ENCODE measurements around the gene PCTP.

Gene PCTP

DNA sequence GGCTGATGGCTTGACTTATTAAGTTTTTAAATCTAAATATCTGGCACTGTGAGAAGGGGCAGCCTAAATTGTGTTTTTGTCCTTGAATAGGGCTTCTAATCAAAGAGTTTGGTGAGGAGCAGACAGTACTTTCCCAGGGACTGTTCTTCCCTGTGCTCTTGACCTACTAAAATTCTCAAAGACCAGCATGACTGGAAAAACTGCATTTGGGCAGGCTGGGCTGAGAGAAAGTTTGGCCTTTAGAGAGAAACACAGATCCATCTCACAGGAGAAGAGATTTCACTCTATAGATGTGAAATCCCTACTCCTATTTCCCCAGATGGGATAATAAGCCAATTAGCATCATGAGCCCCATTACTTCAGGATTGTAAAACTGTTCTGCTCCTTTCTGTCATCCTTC, 7.3 kb downstream of the PCTP start:
- TF ChIP-seq, protein P1, sequence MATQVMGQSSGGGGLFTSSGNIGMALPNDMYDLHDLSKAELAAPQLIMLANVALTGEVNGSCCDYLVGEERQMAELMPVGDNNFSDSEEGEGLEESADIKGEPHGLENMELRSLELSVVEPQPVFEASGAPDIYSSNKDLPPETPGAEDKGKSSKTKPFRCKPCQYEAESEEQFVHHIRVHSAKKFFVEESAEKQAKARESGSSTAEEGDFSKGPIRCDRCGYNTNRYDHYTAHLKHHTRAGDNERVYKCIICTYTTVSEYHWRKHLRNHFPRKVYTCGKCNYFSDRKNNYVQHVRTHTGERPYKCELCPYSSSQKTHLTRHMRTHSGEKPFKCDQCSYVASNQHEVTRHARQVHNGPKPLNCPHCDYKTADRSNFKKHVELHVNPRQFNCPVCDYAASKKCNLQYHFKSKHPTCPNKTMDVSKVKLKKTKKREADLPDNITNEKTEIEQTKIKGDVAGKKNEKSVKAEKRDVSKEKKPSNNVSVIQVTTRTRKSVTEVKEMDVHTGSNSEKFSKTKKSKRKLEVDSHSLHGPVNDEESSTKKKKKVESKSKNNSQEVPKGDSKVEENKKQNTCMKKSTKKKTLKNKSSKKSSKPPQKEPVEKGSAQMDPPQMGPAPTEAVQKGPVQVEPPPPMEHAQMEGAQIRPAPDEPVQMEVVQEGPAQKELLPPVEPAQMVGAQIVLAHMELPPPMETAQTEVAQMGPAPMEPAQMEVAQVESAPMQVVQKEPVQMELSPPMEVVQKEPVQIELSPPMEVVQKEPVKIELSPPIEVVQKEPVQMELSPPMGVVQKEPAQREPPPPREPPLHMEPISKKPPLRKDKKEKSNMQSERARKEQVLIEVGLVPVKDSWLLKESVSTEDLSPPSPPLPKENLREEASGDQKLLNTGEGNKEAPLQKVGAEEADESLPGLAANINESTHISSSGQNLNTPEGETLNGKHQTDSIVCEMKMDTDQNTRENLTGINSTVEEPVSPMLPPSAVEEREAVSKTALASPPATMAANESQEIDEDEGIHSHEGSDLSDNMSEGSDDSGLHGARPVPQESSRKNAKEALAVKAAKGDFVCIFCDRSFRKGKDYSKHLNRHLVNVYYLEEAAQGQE (IDR thresholded peaks at IDR 0.05; ENCODE audit: low read depth), result no peak
- TF ChIP-seq, protein P2, sequence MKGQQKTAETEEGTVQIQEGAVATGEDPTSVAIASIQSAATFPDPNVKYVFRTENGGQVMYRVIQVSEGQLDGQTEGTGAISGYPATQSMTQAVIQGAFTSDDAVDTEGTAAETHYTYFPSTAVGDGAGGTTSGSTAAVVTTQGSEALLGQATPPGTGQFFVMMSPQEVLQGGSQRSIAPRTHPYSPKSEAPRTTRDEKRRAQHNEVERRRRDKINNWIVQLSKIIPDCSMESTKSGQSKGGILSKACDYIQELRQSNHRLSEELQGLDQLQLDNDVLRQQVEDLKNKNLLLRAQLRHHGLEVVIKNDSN (IDR thresholded peaks at IDR 0.05), result no peak
- no peak for TF ChIP-seq YY1 (IDR thresholded peaks at IDR 0.05; ENCODE audit: low read depth)
- TF ChIP-seq TEAD4 (IDR thresholded peaks at IDR 0.05), result no peak
- TF ChIP-seq NFIC (IDR thresholded peaks at IDR 0.05), result no peak
- no peak for TF ChIP-seq FOXM1 (IDR thresholded peaks at IDR 0.05; ENCODE audit: borderline replicate concordance, low read depth)
- no peak for TF ChIP-seq RAD21 (IDR thresholded peaks at IDR 0.05; ENCODE audit: low read depth)
- TF ChIP-seq TAF1 (IDR thresholded peaks at IDR 0.05; ENCODE audit: low read depth), result no peak
- no peak for TF ChIP-seq ZBTB7A (IDR thresholded peaks at IDR 0.05; ENCODE audit: low read depth)
- no peak for TF ChIP-seq CEBPB (IDR thresholded peaks at IDR 0.05)
- no peak for TF ChIP-seq CREB1 (IDR thresholded peaks at IDR 0.05; ENCODE audit: low read depth)
- TF ChIP-seq, protein P3, sequence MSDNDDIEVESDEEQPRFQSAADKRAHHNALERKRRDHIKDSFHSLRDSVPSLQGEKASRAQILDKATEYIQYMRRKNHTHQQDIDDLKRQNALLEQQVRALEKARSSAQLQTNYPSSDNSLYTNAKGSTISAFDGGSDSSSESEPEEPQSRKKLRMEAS (IDR thresholded peaks at IDR 0.05), result no peak
- no peak for TF ChIP-seq EGR1 (IDR thresholded peaks at IDR 0.05)
- TF ChIP-seq EP300 (IDR thresholded peaks at IDR 0.05; ENCODE audit: borderline replicate concordance), result no peak
- no peak for TF ChIP-seq TCF12 (IDR thresholded peaks at IDR 0.05; ENCODE audit: low read depth)

DNA sequence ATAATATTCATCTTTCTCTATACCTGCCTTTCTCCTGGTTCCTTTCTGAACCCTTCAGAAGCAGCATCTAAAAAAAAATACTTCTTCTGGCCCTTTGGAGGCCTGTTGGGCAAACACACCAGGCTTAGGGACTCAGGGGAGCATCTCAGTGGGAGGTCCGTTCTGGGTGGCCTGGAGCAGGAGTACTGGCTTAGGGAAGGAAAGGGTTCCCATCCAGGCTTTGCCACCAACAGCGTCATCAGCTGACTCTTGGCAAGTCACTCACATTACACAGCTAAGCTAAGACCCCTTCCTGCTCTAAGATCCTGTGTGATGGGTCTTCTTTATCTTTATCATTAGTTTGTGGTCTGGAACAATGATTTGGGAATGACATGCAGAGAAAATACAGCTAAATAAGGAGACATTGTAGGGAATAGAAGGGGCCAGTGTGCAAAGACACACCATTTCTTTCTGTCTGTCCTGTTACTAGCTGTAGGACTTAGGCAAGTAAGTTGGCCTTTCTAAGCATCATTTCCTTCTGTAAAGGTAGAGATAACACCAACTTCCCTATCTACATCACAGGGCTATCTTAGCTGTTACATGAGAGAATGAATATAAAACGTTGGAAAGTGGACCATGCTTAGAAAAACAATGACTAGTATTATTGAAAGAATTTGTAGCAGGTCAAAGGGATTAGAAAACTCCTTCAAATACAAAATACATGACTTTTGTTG, 9.9 kb downstream of the PCTP start:
- no peak for TF ChIP-seq CEBPB (IDR thresholded peaks at IDR 0.05)
- TF ChIP-seq CREB1 (IDR thresholded peaks at IDR 0.05; ENCODE audit: low read depth), result no peak
- TF ChIP-seq, protein P3 (IDR thresholded peaks at IDR 0.05), result no peak
- no peak for TF ChIP-seq EP300 (IDR thresholded peaks at IDR 0.05; ENCODE audit: borderline replicate concordance)
- TF ChIP-seq, protein P2 (IDR thresholded peaks at IDR 0.05), result no peak
- no peak for TF ChIP-seq RAD21 (IDR thresholded peaks at IDR 0.05; ENCODE audit: low read depth)
- TF ChIP-seq NFIC (IDR thresholded peaks at IDR 0.05), result no peak
- TF ChIP-seq FOXM1 (IDR thresholded peaks at IDR 0.05; ENCODE audit: borderline replicate concordance, low read depth), result no peak
- no peak for TF ChIP-seq TCF12 (IDR thresholded peaks at IDR 0.05; ENCODE audit: low read depth)
- no peak for TF ChIP-seq ZBTB7A (IDR thresholded peaks at IDR 0.05; ENCODE audit: low read depth)
- no peak for TF ChIP-seq YY1 (IDR thresholded peaks at IDR 0.05; ENCODE audit: low read depth)
- TF ChIP-seq, protein P1 (IDR thresholded peaks at IDR 0.05; ENCODE audit: low read depth), result no peak
- TF ChIP-seq TAF1 (IDR thresholded peaks at IDR 0.05; ENCODE audit: low read depth), result no peak

DNA sequence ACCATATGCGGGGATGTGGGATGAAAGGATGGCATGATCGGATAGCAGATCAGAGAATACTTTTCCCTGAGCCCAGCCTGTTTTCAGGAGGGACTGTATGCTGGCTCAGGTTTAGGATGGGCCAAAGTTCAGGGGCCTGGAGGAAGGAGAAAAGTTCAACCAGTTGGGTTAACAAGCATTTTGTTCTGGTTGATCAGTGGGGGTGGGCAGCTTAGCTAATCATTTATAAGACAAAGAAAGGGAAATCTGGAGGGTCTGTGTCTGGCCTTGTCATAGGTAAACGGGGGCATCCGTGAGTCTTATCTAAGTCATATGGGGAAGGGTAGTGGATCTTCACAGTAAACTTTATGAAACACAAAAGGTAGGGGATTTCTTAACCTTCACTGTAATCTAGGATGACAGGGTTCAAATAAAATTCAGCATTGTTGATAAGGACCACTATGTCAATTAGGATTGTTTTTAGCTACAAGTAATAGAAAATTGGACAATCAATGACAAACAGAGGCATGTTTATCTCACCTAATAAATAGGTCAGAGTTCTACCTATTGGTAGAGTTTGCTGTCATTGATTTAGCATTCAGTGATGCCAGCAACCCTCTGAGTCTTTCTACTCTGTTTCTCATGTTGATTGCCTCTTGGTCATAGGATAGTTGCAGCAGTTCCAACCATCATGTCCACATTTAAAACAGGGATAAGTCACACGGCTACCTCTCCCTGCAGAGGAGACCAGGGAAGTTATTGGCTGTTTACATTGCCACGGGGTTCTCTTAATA, 11.4 kb downstream of the PCTP start:
- no peak for TF ChIP-seq NFIC (IDR thresholded peaks at IDR 0.05)
- TF ChIP-seq TEAD4 (IDR thresholded peaks at IDR 0.05), result no peak
- TF ChIP-seq RAD21 (IDR thresholded peaks at IDR 0.05; ENCODE audit: low read depth), result no peak
- TF ChIP-seq, protein P3 (IDR thresholded peaks at IDR 0.05), result no peak
- TF ChIP-seq, protein P1 (IDR thresholded peaks at IDR 0.05; ENCODE audit: low read depth), result no peak
- TF ChIP-seq TAF1 (IDR thresholded peaks at IDR 0.05; ENCODE audit: low read depth), result no peak
- no peak for TF ChIP-seq YY1 (IDR thresholded peaks at IDR 0.05; ENCODE audit: low read depth)
- TF ChIP-seq TCF12 (IDR thresholded peaks at IDR 0.05; ENCODE audit: low read depth), result no peak
- TF ChIP-seq CEBPB (IDR thresholded peaks at IDR 0.05), result no peak
- no peak for TF ChIP-seq EP300 (IDR thresholded peaks at IDR 0.05; ENCODE audit: borderline replicate concordance)
- TF ChIP-seq EGR1 (IDR thresholded peaks at IDR 0.05), result no peak
- no peak for TF ChIP-seq ZBTB7A (IDR thresholded peaks at IDR 0.05; ENCODE audit: low read depth)
- TF ChIP-seq FOXM1 (IDR thresholded peaks at IDR 0.05; ENCODE audit: borderline replicate concordance, low read depth), result no peak
- TF ChIP-seq CREB1 (IDR thresholded peaks at IDR 0.05; ENCODE audit: low read depth), result no peak
- TF ChIP-seq, protein P2 (IDR thresholded peaks at IDR 0.05), result no peak
